GM21447 (cell line): ENCODE data around the gene ABCC11.
A peak's percentile ranks its signal among the peaks of the same experiment; 100 is the strongest.

ENCODE experiments used
- ATAC-seq: cut with Tn5 transposase; IDR thresholded peaks from one replicate; pipeline ENCODE4 v1.9.1; 2021; ENCODE audit not compliant: unreplicated experiment

Gene ABCC11

GRCh38 chr16:48247311-48247710, at the start of gene ABCC11:
TSS of gene ABCC11 (minus strand) at chr16:48247539. CDS start at chr16:48231921, 15,618 bp downstream.
- ATAC-seq, result no peak

- no peak for ATAC-seq
Measured at GRCh38 chr16:48295488-48296281, 48.3 kb upstream of the ABCC11 start.

DNA sequence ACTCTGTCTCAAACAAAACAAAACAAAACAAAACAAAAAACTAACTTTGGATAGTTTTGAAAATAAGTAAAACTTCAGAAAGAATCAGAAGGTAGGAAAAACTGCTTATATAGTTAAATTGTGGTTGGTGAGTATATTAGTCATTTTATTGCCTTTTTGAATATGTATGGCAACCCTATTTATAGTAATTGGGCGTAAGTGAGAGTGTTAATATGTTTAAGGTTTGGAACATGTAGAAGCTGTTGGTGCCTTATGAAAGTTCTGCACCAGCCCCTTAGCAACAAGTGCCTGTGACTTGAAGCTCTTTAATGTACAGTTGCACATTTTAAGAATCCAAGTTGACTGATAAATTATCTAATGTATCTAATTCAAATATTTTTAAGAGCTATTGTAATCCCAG, 47.4 kb upstream of the ABCC11 start:
- no peak for ATAC-seq

DNA sequence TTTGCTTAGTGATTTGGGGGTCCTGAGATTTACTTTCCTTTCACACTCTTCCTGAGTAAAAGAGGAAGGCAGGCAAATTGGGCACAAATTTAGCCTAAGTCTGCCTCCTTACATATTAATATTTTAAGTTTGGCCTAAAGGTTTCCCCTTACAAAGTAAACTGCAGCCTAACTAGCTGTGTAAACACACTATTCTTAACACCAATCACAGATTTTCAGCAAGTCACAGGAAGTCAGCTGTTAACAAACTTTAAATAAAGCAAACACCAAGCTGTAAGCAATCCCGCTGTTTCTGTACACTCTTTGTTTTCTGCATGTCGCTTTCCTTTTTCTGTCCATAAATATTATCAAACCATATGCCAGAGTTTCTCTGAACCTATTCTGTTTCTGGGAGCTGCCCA, 45.1 kb upstream of the ABCC11 start:
- ATAC-seq, result no peak

GRCh38 chr16:48291754-48292153, 44.4 kb upstream of the ABCC11 start:
- no peak for ATAC-seq

DNA sequence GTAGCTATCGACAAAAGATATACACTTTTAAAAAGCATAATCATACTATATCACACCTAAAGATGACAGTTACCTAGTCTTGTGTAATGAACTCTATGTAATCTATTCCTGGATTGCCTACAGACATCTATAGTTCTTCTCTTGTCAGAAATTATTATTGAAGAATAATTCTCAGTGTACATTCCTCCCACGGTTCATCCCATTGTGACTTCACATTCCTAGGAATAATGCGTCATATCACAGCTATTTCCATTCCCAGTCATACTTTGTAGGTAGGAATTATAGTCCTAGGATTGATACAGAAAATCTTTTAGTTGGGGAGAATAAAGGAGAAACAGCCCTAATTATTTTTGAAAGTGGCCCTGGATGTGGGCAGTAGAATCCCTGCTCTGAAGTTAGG, 44.0 kb upstream of the ABCC11 start:
- no peak for ATAC-seq

GRCh38 chr16:48287239-48287638, 39.9 kb upstream of the ABCC11 start:
- ATAC-seq, result no peak

GRCh38 chr16:48284772-48285409, 37.6 kb upstream of the ABCC11 start:
- ATAC-seq, result peak; percentile 66

- ATAC-seq, result no peak
Measured at GRCh38 chr16:48282636-48283263, 35.4 kb upstream of the ABCC11 start.

- ATAC-seq, result no peak
Measured at GRCh38 chr16:48280546-48280945, 33.2 kb upstream of the ABCC11 start.

GRCh38 chr16:48279199-48279598, 31.9 kb upstream of the ABCC11 start:
- ATAC-seq, result no peak

DNA sequence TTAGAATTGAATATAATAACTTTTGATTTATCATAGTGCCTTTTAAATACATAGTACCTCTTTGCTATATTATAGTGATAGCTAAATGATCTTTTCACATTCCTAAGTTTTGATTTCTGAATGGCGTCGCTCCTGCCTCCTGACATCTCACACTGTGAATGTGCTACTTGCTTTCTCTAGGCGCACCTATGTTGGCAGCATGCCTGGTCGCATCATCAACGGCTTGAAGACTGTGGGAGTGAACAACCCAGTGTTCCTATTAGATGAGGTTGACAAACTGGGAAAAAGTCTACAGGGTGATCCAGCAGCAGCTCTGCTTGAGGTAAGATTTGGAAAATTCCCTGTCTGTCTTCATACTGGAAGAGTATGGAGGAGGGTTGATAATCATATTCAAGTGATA, 29.8 kb upstream of the ABCC11 start:
- ATAC-seq, result no peak

- ATAC-seq, result no peak
Measured at GRCh38 chr16:48276102-48276501, 28.8 kb upstream of the ABCC11 start.

DNA sequence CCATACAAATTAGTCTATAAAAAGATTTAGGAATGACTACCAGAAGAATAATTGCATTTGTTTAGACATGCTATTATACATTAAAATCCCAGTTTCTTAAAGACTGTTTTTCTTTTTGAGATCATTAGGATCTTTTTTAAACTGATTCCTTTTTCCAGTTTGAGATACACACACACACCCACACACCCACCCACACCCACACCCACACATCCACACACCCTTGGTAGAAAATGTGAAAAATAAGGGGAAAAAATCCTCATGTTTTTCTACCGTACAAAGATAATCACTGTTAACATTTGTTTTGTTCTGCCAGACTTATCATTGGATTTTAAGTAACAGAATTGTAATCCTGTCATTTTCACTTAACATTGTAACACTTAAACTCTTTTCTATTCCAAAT, 27.1 kb upstream of the ABCC11 start:
- no peak for ATAC-seq

DNA sequence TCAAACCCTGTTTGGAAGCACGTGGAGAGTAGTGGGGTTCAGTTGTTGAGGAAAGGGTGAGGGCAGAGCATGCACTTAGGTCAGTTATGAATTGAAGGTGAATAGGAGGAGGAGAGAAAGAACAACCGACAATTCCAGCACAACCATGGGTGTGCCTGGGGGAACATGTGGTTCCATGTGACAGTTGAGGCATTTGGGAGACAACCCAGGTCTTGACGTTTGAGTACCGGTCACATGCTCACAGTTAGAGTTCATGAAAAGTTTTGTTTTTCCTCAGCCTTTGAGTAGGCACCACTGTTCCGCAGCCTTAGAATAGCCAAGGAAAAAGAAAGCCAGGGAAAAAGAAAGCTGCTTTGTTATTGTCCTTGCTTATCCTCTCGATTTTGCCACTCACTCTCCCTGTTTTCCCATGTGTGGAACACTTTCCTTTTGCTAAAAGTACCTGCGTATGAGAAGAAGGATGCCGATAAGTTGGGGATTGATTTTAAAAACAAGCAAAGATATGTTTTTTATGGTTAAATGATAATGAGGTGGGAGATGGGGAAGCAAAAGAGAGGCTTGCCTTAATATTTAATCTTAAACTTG, 25.6 kb upstream of the ABCC11 start:
- no peak for ATAC-seq

DNA sequence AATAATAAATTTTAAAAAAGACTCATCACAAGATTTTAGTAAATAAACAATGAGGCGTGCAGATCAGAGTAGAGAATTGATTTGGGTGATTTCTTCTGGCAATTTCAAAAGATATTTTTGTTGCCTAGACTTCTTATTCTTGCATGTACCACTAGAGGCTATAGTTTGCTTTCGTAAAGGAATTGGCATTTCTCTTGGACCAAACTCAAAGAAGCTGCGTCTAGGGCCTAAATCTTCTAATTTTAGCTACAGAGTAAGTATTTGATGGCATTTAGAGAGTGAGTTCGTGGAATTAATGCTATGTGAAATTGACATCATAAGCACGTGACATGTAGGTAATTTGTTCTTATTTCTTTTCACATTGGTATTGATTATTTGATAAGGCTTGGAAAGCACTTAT, 24.4 kb upstream of the ABCC11 start:
- no peak for ATAC-seq

DNA sequence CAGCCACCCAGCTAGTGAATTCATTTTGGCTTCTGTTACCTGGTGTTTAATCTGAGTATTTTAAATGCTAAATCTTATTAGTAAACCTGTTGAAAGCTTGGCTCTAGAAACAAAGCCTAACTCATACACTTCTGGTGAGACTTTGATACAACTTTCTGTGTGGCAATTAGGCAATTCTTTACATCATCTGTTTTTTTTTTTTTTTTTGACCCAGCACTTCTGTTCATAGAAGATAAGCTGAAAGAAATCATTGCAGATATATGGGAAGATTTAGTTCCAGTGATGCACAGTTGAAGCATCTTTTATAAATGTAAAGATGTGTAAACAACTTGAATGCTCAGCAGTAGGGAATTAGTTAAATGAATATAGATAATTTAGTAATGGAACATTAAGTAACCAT, 21.7 kb upstream of the ABCC11 start:
- ATAC-seq, result no peak

- ATAC-seq, result no peak
Measured at GRCh38 chr16:48262631-48263030, 15.3 kb upstream of the ABCC11 start.

GRCh38 chr16:48261569-48261968, 14.2 kb upstream of the ABCC11 start:
- no peak for ATAC-seq

- no peak for ATAC-seq
Measured at GRCh38 chr16:48256579-48257177, 9.3 kb upstream of the ABCC11 start.

- ATAC-seq, result no peak
Measured at GRCh38 chr16:48252013-48252412, 4.7 kb upstream of the ABCC11 start.
